Amniotic epithelial cell (primary cell): ENCODE data around the gene PDYN.
A peak's percentile ranks its signal among the peaks of the same experiment; 100 is the strongest.

Experiments used
- DNase-seq: peaks from one replicate; pipeline ENCODE4 v3.0.0-alpha.2; 2010; ENCODE audit warnings: low read depth

Gene PDYN

DNA sequence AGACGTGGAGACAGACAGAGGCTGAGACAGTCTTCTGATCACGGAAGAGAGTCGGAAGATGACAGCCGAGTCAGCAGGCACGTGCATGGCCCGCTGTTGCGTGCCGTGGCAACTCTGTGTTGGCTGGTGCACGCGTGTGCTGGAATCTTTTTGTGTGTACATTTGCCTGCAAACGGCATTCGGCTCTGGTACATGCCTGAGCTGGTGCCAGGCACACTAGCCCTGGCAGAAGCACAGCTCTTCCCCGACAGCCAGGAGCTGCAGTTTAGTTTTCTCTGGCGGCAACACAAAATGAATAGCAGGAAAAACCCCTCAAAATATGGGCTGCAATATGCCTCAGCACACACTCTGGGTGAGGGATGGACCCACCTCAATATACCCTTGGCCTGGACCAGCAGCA lies 769 bp upstream of the PDYN start:
- no peak for DNase-seq

DNA sequence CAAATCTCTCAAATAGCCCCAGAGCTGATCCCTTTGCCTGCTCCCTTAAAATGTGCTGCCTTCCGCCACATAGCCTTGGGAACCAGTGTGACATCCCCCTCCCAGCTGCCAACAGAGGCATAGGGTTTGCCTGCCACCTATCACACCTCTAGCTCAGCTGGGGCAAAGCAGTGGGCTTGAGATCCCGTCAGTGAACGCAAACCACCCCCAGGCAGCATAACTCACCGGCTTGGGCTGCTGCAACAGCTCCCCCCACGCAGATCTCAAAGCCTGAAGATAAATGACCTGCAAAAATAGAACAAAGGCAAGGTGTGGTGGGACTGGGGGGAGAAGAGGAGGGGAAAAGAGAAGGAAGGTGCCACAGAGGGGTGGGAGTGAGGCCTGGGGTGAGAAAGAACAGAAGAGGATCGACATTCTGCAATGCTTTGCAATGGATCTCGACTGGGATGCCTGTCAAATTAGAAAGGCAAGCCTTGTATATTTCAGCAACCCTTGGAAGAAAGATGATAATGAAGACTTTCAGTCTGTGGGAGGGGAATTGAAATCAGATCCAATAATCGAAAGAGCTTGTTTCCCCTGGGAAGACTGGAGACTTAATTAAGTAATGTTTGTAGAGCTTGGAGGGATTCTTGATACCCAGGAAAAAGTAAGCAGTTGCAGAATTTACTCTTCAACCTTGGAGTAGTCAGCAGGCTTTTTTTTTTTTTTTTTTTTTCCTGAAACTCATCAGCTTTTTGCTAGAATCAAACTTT lies 1.3 kb downstream of the PDYN start:
- DNase-seq: no peak

DNA sequence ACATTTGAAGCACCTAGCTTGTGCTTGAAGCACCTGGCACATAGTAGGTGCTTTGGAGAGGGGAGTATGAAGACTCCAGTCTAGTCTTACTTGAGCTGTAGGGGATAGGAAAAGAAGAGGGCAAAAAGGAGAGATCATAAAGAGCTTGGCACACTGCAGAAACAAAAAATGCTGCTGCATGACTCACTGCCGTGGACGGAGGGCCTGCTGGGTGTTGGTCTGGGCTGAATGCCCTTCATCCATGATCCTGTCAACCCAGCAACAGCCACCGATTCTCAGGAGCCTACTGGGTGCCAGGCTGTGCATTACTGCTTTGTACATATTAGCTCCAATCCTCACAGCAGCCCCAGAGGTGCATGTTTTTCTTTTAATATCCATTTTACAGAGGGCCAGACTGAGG lies 6.0 kb downstream of the PDYN start:
- no peak for DNase-seq

DNA sequence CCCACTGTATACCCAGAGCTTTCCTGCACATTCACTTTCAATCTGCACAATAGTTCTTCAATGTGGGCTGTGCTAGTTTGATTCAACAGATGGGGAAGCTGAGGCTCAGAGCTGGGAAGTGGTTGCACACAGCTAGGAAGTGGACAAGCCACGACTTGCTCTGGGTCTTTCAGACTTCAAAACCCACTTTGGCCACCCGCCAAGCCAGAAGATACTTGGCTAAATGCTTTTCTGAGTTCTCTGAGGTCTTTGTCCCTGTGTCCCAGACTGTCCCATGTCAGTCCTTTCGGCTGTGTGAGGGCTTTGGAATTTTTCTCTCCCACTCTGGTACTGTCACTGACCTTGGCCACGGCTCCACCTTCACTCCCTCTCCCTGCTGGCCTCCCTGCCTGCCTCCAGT lies 10.6 kb downstream of the PDYN start:
- DNase-seq: no peak

DNA sequence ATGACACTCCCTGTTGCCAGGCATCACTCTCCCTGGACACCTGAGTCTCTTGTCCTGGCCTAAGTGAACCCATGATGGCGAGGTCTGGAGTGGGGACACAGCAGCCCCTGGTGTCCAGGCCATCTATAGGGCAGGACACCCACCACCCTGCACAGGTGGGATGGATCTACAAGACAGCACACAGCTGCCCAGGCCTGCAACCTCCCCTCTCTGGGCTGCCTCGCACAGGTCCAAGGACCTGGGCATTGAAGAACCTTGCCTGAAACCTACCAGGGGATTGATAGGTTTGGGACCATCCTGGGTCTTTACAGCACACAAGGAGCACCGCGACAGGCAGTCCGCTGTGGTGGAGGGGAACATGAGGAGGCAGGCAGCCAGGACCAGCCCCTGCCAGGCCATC lies 11.2 kb downstream of the PDYN start:
- no peak for DNase-seq

DNA sequence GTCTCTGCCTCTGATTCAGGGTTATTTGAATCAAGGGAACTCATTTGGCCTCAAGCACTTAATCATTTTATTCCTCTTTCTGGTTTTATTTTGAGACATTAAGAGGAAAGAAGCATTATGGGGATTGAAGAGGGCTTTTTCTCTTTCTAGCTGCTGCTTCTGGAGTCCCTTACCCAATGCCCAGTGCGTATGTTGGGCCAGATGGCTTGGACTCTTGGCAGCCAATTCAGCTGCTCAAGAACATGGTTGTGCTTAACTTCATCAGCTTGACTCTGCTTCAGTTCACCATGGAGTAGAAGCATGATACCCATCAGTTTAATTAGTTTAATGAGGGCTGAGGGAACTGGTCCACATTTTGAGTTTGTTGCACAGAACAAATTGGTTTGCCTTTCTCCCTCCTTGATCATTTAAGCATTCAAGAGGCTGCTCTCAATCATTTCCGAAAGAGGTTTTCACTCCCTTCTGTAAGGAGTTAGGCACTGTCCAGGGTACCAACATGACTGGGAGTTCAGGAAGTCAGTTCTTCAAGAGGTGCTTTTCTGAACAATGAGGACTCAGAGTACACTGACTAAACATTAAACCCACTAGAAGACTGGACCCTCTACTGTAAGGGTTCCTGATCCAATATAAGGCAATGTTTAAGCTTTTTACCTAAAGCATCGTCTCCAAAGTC lies 14.6 kb downstream of the PDYN start:
- DNase-seq: no peak

DNA sequence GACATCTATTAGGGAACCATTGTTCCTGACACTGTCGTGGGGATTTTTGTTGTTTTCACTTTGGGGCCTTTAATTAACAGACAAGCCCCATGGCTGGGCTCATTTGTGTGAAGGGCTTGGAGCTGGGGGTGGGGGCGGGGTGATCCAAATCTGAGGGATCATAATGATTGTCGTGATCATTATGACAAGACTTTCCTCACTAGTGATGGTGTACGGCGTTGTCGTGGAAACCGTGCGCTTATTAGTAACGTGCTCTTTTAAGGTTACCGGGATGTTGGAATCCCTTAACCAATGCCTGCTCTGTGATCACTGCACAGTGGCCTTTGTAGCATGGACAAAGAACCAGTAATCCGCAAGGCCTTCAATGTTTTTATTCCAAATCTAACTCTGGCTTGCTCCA lies 18.6 kb downstream of the PDYN start:
- DNase-seq: no peak

DNA sequence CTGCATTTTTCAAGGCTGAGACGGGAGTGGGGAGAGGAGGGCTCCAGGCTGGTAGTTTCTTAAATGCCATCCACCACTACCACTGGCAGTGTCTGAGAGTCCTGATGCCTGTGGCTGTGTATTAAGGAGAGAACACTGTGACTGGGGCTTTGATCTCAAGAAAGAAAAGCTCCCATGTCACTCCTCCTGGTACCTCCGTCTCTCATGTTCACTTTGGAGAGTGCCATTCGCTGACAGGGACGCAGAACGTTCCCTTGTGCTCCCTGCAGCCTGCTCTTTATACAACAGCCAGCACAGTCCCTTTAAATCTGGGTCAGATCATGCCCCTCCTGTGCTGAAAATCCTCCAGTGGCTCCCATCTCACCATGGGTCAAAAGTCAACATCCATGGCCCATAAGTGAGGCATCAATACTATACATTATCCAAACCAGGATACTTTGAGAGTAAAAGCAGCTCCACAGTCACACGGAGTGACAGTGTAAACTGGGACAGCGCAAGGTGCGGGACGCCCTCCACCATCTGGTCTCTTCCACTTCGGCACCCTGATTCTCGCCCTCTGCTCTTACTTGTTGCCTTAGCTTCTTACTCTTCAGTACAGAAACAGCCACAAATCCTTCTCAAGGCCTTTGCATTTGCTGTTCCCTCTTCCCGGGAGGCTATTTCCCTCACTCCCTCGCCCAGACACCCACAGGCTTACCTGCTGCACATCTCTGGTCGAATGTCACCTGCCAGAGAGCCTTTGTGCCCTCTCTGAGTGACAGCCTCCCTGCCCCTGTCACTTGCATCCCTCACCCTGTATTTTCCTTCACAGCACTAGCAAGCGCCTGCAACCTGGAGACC lies 20.0 kb downstream of the PDYN start:
- no peak for DNase-seq

DNA sequence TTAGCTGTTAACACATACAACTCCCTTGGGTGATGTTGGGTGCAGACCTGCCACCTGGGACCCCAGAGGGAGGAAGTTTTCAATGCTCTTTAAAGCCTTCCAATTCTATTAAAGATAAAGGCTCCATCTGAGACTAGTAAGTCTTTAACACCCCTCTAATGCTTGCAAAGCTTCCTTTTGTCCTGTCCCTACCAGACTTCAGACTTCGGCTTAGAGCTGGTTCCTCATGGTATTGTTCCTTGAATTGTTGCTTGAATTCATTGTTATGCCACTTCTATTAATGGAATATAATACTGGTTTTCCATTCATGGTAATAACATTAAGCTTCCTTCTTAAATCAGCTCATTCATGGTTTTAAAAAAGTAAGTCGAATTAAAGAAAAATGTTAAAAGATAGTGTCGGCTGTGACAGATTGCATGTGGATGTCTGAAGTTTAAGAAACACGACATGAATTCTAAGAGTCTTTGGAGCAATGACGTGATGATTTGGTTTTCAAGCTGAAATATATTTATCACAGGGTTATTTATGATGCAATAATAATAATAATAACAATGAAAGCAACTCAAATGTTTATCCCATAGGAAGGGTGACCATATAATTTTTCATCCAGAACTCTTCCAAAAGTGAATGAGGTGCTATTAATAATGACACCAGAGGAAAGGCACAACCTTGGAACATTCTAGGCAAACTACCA lies 21.8 kb downstream of the PDYN start:
- no peak for DNase-seq

DNA sequence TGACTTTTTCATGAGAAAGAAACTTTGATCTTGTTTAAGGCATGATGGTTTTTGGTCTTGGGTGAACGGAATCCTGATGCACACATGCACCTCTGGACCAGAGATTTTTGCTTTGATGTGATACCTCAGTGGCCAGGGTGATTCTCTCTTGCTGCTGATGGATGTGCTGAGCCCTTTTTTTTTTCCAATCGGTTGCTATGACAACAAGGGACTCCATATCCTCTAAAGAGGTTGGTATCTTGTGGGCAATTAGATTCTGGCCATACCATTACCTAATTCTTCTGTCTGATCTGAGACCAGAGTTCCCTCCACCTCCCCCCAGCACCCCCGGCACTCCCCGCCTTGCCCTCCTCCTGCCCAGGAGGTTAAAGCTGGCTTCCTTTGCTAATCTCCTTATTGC lies 24.9 kb downstream of the PDYN start:
- no peak for DNase-seq

DNA sequence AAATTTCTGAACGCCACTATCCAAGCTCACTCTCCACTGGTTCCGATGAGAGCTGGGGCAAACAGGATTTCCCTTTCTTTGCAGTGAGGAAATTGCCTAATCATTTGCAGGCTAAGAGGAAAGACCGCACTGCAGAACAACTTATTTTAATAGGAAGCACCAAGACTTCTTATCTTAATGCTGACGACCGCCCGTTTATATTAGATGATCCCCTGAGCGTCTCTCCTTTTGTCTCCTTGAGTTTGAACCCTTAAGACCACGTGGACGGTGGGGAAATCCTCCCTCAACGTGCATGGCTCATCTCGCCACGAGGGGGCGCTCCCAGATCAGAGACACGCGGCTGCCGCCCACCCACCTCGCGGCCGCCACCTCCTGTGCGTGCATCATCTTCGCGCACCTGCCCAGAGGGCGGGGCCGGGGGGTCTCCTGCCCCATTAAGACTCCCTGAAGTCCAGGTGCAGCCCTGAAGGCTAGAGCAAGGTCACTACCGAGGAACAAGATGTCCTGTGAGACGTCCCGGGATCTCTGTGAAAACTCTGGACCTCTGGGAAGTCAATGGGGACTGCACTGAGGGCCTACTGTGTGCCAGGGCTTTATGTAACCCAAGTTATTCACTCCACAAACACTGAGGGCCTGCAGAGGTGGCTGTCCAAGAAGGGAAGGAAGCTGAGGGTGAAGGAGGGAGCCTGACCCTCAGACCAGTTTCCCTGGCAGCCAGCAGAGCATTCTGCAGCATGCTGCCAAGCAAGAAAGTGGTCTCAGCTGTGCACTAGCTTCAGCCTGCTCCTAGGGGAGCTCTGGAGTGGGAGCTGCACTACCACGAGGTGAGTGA lies 28.1 kb downstream of the PDYN start:
- DNase-seq: peak; percentile 47

DNA sequence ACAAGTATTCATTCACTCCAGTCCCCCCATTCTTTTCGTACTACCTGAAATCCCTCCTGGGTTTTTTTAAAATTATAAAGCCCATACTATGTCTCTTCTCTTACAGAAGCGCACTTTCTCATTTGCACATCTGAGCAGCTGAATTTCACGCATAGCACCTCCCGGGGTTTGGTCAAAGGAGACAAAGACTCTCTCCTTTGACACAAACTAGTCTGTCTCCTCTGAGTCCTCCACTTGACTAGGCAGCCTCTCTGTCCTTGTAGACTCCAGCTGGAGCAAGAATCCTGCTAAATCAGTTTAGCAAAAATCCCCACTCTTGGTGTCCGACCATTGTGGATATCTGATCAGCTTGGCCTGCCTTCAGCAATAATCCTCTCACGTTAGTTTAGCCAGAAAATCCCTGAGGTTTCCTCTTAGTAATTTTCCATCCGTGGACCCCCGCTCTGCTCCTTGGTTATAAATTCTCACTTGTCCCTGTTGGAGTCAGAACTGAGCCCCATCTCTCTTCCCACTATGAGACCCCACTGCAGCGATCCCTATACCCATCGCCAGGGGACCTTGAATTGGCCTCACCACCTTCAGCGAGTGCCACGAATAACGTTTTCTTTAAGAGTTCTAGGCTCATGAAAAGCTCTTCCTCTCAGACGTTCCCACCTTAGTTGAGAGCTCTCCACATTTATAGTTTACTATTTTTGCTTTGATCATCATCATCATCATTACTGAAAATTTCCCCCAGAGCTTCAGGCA lies 29.0 kb downstream of the PDYN start:
- no peak for DNase-seq

DNA sequence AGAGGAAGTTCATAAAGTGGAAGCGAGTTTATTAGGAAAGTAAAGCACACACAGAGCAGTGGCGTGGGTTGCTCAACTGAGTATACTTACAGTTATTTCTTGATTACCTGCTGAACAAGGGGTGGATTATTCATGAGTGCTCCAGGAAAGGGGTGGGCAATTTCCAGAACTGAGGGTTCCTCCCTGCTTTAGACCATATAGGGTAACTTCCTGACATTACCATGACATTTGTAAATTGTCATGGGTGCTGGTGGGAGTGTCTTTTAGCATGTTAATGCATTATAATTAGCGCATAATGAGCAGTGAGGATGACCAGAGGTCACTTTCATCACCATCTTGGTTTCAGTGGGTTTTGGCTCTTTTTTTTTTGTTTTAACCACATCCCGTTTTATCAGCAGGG lies 29.8 kb downstream of the PDYN start:
- DNase-seq: no peak

DNA sequence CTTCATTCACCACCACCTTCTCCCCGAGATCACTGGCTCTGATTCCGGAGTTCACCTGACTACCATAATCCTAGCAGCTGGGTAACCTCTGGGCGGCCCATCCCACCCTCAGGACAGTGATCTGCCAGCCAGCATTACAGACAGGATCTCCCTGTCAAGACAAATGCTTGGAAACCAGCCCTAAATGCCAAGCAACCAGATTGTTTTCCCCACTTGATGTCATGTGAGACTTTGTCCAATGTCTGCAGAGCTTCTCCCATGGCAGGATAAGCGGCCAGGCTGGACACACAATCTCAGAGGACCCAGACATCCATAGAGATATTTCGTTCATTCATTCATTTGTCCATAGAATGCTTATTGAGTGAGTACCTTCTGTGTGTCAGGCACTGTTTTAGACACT lies 32.5 kb downstream of the PDYN start:
- no peak for DNase-seq

DNA sequence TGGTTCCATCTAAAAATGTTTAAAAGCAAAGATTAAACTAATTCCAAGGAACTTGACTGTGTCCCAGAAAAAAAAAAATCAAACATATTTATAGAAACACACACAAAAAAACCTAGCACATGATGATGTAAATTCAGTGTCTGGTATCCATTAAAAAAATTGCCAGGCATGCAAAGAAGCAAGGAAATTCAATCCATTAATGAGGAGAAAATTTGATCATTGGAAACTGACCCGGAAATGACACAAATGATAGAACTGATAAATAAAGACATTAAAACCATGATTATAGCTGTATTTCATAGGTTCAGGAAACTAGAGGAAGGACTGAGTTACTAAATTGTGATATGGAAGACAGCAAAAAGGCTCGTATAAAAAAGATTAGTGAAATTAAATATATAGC lies 34.7 kb downstream of the PDYN start:
- DNase-seq: no peak

DNA sequence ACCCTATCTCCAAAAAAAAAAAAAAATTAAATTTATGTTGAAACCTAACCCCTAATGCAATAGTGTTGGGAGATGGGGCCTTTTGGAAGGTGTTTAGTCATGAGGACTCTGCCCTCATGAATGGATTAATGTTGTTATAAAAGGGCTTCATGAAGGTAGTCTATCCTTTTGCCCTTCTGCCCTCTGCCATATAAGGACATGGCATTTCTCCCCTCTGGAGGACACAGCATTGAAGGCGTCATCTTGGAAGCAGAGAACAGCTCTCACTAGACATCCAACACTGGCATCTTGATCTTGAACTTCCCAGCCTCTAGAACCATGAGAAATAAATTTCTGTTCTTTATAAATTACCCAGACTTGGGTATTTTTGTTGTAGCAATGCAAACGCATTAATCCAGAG lies 35.4 kb downstream of the PDYN start:
- no peak for DNase-seq

DNA sequence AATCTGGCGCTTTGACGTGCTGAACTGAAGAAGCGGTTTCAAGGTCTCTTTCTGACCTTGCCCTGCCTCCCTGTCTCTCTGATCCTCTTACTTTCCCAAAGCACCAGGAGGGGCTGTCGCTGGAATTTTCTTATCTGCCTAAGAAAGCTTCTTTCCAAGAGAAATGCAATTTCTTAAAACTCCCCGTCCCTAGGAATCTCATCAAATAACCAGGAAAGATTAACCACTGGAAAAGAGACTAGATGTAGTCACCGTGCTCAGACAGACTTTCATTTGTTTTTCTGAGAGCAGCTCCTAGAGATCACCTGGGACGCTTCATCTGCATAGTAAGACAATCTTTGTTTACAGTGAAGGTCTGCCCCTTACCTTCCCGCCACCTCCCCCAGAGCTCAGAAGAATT lies 38.6 kb downstream of the PDYN start:
- no peak for DNase-seq

DNA sequence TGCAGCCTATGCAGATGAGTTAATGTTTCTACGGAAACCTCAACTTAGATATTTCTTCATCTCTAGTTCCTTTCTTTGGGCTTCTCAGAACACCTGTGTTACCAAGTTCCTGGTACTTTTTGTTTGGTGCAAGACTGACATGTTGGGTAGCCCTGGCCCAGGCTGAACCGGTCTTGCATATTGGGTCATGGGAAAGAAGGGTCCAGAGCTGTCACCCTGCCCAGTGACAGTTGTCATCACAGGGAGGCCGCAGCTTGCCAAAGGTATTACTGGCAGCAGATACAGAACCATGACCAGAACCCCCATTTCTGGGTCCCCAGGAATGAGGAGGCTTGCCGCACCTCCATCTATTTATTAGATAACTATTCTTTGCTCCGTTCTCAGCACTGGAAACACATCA lies 40.2 kb downstream of the PDYN start:
- no peak for DNase-seq

DNA sequence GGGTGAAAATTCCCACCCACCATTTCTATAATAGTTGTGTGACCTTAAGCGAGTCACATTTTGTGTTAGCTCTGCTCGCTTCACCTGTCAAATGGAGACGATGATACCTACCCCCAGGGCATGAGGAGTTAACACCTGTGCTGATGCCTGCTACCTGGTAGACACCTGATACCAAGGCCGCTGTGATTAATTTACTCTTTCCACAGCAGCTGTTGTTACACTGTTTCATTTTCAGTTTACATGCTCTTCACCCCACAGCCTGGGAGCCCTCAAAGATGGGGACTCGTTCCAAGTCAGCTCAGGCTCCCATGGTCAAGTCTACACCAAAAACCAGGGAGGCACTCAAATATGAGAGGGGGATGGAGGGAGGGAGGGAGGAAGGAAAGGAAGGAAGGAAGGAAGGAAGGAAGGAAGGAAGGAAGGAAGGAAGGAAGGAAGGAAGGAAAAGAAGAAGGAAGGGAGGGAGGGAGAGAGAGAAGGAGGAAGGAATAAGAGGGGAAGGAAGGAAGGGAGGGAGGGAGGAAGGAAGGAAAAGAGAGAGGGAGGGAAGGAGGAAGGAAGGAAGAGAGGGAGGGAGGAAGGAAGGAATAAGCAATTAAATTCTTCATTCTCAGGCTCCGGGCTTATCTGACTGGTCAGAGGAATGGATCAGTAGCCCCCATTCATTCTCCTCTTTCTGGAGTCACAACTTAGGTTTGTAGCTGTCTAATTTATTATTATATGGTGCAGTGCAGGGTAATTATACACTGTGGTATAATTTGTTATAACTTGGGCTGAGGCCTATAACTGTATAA lies 40.9 kb downstream of the PDYN start:
- DNase-seq: no peak
